ENCODE measurements around the gene COLEC11. TPM values are rescaled to one million over a fixed set of nuclear protein-coding genes. Genes with fewer than 3 reads are reported as not detected.

The COLEC11 gene
- total RNA-seq, 1 donor from 2014 or later, result not detected

GRCh38 chr2:3625186-3625585 is 30.3 kb downstream of the COLEC11 start:
- Mint-ChIP-seq H3K4me3 (no peak overlapping the region), H3K4me1 (ENCODE audit: low read depth) (no peaks in the 10 kb centered on the region), H3K9me3 (no peaks in the 10 kb centered on the region), H3K27me3 (ENCODE audit: insufficient read depth) (peaks cover 9% of the 10 kb centered on the region), H3K36me3 (ENCODE audit: low read depth) (no peaks in the 10 kb centered on the region), H3K27ac (no peak overlapping the region)
- intact Hi-C loops (cut with micrococcal nuclease), result no loop called here
- no peak for DNase-seq (ENCODE audit: low spot score)

- intact Hi-C loops (cut with micrococcal nuclease), result no loop called here
- H3K27ac Mint-ChIP-seq, result no peak overlapping the region
- H3K4me1 Mint-ChIP-seq (ENCODE audit: low read depth), result no peaks in the 10 kb centered on the region
- H3K4me3 Mint-ChIP-seq, result no peak overlapping the region
- no peaks in the 10 kb centered on the region for H3K36me3 Mint-ChIP-seq (ENCODE audit: low read depth)
- no peaks in the 10 kb centered on the region for H3K9me3 Mint-ChIP-seq
- no peak for DNase-seq (ENCODE audit: low spot score)
- H3K27me3 Mint-ChIP-seq (ENCODE audit: insufficient read depth), result peaks cover 7% of the 10 kb centered on the region
Measured at GRCh38 chr2:3626118-3626811, 31.4 kb downstream of the COLEC11 start.

- H3K9me3 Mint-ChIP-seq, result no peaks in the 10 kb centered on the region
- H3K36me3 Mint-ChIP-seq (ENCODE audit: low read depth), result no peaks in the 10 kb centered on the region
- no peak overlapping the region for H3K27ac Mint-ChIP-seq
- H3K4me1 Mint-ChIP-seq (ENCODE audit: low read depth), result no peaks in the 10 kb centered on the region
- H3K4me3 Mint-ChIP-seq, result no peak overlapping the region
- intact Hi-C loops (cut with micrococcal nuclease), result no loop called here
- H3K27me3 Mint-ChIP-seq (ENCODE audit: insufficient read depth), result peaks cover 4% of the 10 kb centered on the region
- DNase-seq (ENCODE audit: low spot score), result no peak
Measured at GRCh38 chr2:3626812-3627499, 32.0 kb downstream of the COLEC11 start.

GRCh38 chr2:3627500-3628100 is 32.7 kb downstream of the COLEC11 start:
- no peaks in the 10 kb centered on the region for H3K36me3 Mint-ChIP-seq (ENCODE audit: low read depth)
- no peaks in the 10 kb centered on the region for H3K9me3 Mint-ChIP-seq
- intact Hi-C loops (cut with micrococcal nuclease), result no loop called here
- no peak overlapping the region for H3K4me3 Mint-ChIP-seq
- peaks cover 4% of the 10 kb centered on the region for H3K27me3 Mint-ChIP-seq (ENCODE audit: insufficient read depth)
- no peaks in the 10 kb centered on the region for H3K4me1 Mint-ChIP-seq (ENCODE audit: low read depth)
- no peak overlapping the region for H3K27ac Mint-ChIP-seq
- DNase-seq (ENCODE audit: low spot score), result no peak

- no peaks in the 10 kb centered on the region for H3K4me1 Mint-ChIP-seq (ENCODE audit: low read depth)
- intact Hi-C loops (cut with micrococcal nuclease), result no loop called here
- H3K27ac Mint-ChIP-seq, result no peak overlapping the region
- H3K27me3 Mint-ChIP-seq (ENCODE audit: insufficient read depth), result peaks cover 4% of the 10 kb centered on the region
- no peak overlapping the region for H3K4me3 Mint-ChIP-seq
- DNase-seq (ENCODE audit: low spot score), result no peak
- H3K9me3 Mint-ChIP-seq, result no peaks in the 10 kb centered on the region
- H3K36me3 Mint-ChIP-seq (ENCODE audit: low read depth), result no peaks in the 10 kb centered on the region
Measured at GRCh38 chr2:3628241-3628679, 33.3 kb downstream of the COLEC11 start.

- H3K36me3 Mint-ChIP-seq (ENCODE audit: low read depth), result no peaks in the 10 kb centered on the region
- no peak overlapping the region for H3K27ac Mint-ChIP-seq
- intact Hi-C loops (cut with micrococcal nuclease), result no loop called here
- H3K4me3 Mint-ChIP-seq, result no peak overlapping the region
- H3K9me3 Mint-ChIP-seq, result no peaks in the 10 kb centered on the region
- DNase-seq (ENCODE audit: low spot score), result no peak
- no peaks in the 10 kb centered on the region for H3K4me1 Mint-ChIP-seq (ENCODE audit: low read depth)
- H3K27me3 Mint-ChIP-seq (ENCODE audit: insufficient read depth), result peaks cover 4% of the 10 kb centered on the region
Measured at GRCh38 chr2:3628800-3629199, 33.9 kb downstream of the COLEC11 start.

- H3K27me3 Mint-ChIP-seq (ENCODE audit: insufficient read depth), result peaks cover 2% of the 10 kb centered on the region
- H3K4me1 Mint-ChIP-seq (ENCODE audit: low read depth), result no peaks in the 10 kb centered on the region
- H3K36me3 Mint-ChIP-seq (ENCODE audit: low read depth), result no peaks in the 10 kb centered on the region
- DNase-seq (ENCODE audit: low spot score), result no peak
- no peak overlapping the region for H3K4me3 Mint-ChIP-seq
- no peak overlapping the region for H3K27ac Mint-ChIP-seq
- intact Hi-C loops (cut with micrococcal nuclease), result no loop called here
- no peaks in the 10 kb centered on the region for H3K9me3 Mint-ChIP-seq
Measured at GRCh38 chr2:3630631-3631030, 35.7 kb downstream of the COLEC11 start.

- intact Hi-C loops (cut with micrococcal nuclease), result no loop called here
- Mint-ChIP-seq H3K36me3 (ENCODE audit: low read depth) (no peaks in the 10 kb centered on the region), H3K4me3 (no peak overlapping the region), H3K27me3 (ENCODE audit: insufficient read depth) (peaks cover 2% of the 10 kb centered on the region), H3K27ac (no peak overlapping the region), H3K9me3 (no peaks in the 10 kb centered on the region), H3K4me1 (ENCODE audit: low read depth) (no peaks in the 10 kb centered on the region)
- DNase-seq (ENCODE audit: low spot score), result no peak
Measured at GRCh38 chr2:3631161-3631850, 36.4 kb downstream of the COLEC11 start.

GRCh38 chr2:3631851-3632659 is 37.1 kb downstream of the COLEC11 start:
- no peak overlapping the region for H3K4me3 Mint-ChIP-seq
- DNase-seq (ENCODE audit: low spot score), result no peak
- peaks cover 2% of the 10 kb centered on the region for H3K27me3 Mint-ChIP-seq (ENCODE audit: insufficient read depth)
- no peaks in the 10 kb centered on the region for H3K36me3 Mint-ChIP-seq (ENCODE audit: low read depth)
- H3K27ac Mint-ChIP-seq, result no peak overlapping the region
- no peaks in the 10 kb centered on the region for H3K4me1 Mint-ChIP-seq (ENCODE audit: low read depth)
- H3K9me3 Mint-ChIP-seq, result no peaks in the 10 kb centered on the region
- intact Hi-C loops (cut with micrococcal nuclease), result no loop called here

GRCh38 chr2:3633089-3633981 is 38.4 kb downstream of the COLEC11 start:
- Mint-ChIP-seq H3K4me1 (ENCODE audit: low read depth) (no peaks in the 10 kb centered on the region), H3K27me3 (ENCODE audit: insufficient read depth) (peaks cover 2% of the 10 kb centered on the region), H3K27ac (no peak overlapping the region), H3K4me3 (no peak overlapping the region), H3K36me3 (ENCODE audit: low read depth) (no peaks in the 10 kb centered on the region), H3K9me3 (no peaks in the 10 kb centered on the region)
- intact Hi-C loops (cut with micrococcal nuclease), result no loop called here
- no peak for DNase-seq (ENCODE audit: low spot score)

GRCh38 chr2:3633982-3634595 is 39.2 kb downstream of the COLEC11 start:
- H3K9me3 Mint-ChIP-seq, result no peaks in the 10 kb centered on the region

More at GRCh38 chr2:3633982-3634595, 39.2 kb downstream of the COLEC11 start:
- H3K36me3 Mint-ChIP-seq (ENCODE audit: low read depth), result no peaks in the 10 kb centered on the region
- intact Hi-C loops (cut with micrococcal nuclease), result no loop called here
- peaks cover 2% of the 10 kb centered on the region for H3K27me3 Mint-ChIP-seq (ENCODE audit: insufficient read depth)
- H3K4me3 Mint-ChIP-seq, result no peak overlapping the region
- no peaks in the 10 kb centered on the region for H3K4me1 Mint-ChIP-seq (ENCODE audit: low read depth)
- H3K27ac Mint-ChIP-seq, result no peak overlapping the region
- no peak for DNase-seq (ENCODE audit: low spot score)

All from activated T-helper 1 cell treated with anti-CD3 and anti-CD28 coated beads, Interleukin-12 subunit alpha, Interleukin-12 subunit beta, Interleukin-2, Interleukin-4 antibody, amounts not matched to agents 30 ng/mL and 10 ng/mL and 1 ng/mL, durations not matched to agents 14 hours and 24 hours and 36 hours (primary cell).